Upper lobe of left lung (tissue), 6 donors: ENCODE data around the gene SECTM1. TPM values are rescaled to one million over a fixed set of nuclear protein-coding genes. Genes with fewer than 3 reads are reported as not detected.

Experiments used
- ATAC-seq, 2 donors: fragments of 200-7000 bp; cut with Tn5 transposase; one replicate each; pipeline ENCODE4 v1.9.1; 2022; ENCODE audit warnings: mild to moderate bottlenecking in 2 of 2, moderate library complexity in 2 of 2; ENCODE audit not compliant: low FRiP score in 2 of 2
- DNase-seq, 2 donors: peaks; one replicate each; pipeline ENCODE4 v3.0.0-alpha.2; 2019 to 2020
- H3K27ac ChIP-seq, 4 donors: fragments of 200-600 bp; sonication (generic); one replicate each; pipeline ENCODE4 v1.5.1; 2016 to 2019
- H3K27me3 ChIP-seq, 4 donors: fragments of 200-600 bp; sonication (generic); one replicate each; pipeline ENCODE4 v1.5.1; 2017 to 2019
- H3K36me3 ChIP-seq, 4 donors: fragments of 200-600 bp; sonication (generic); one replicate each; pipeline ENCODE4 v1.5.1; 2016 to 2019
- H3K4me1 ChIP-seq, 4 donors: fragments of 200-600 bp; sonication (generic); one replicate each; pipeline ENCODE4 v1.5.1; 2018 to 2019
- H3K4me3 ChIP-seq, 4 donors: fragments of 200-600 bp; sonication (generic); one replicate each; pipeline ENCODE4 v1.5.1; 2017 to 2019; ENCODE audit warnings: mild to moderate bottlenecking in 2 of 4, moderate library complexity in 1 of 4
- H3K9me3 ChIP-seq, 4 donors: fragments of 200-600 bp; sonication (generic); one replicate each; pipeline ENCODE4 v1.5.1; 2018 to 2019
- EP300 ChIP-seq, 4 donors: sonication (generic); formaldehyde crosslinking; IDR thresholded peaks; one replicate each; pipeline ENCODE4 v1.5.1; 2017; ENCODE audit warnings: antibody characterized with exemption in 4 of 4, control low read depth in 2 of 4
- POLR2A ChIP-seq, 4 donors: fragments of 450-650 bp; IDR thresholded peaks; one replicate each; pipeline ENCODE4 v1.5.1; 2016 to 2017; ENCODE audit warnings: antibody characterized with exemption in 4 of 4, mild to moderate bottlenecking in 2 of 4
- POLR2AphosphoS5 ChIP-seq, 2 donors: sonication (generic); formaldehyde crosslinking; IDR thresholded peaks; one replicate each; pipeline ENCODE4 v1.5.1; 2017; ENCODE audit warnings: antibody characterized with exemption in 2 of 2
- WGBS, 2 donors: methylation state at CpG; one replicate each; pipeline ENCODE4 v1.1.5; 2017 to 2018; 5-methylcytosine and 5-hydroxymethylcytosine counted together
- total RNA-seq, 6 donors: library from RNA; depleted of rRNA in 4 of 6; stranded (reverse); fragments of >200 nt in 4 of 6; gene quantifications; one replicate each; pipeline versions ENCODE4 v1.1.0 to v1.2.1, GENCODE V29; 2016 to 2021
- TF ChIP-seq, protein P1 (sequence below), 6 experiments: fragments of 450-650 bp in 4 of 6; fragments of 200-600 bp in 2 of 6; sonication (generic) in 2 of 6; IDR thresholded peaks; one replicate each; pipeline ENCODE4 v1.5.1; 2016 to 2019; ENCODE audit warnings: antibody characterized with exemption in 6 of 6
- donor health status: DM: no; HTN: no; CAD: no; lungs with moderate emphysema.
- donor health status: DM: no; HTN: yes; CAD: no; lungs with severe emphysema.

SECTM1 gene
- total RNA-seq, 6 donors from 2014 or later: 17.8 to 50.4 (median 36.2) TPM

DNA sequence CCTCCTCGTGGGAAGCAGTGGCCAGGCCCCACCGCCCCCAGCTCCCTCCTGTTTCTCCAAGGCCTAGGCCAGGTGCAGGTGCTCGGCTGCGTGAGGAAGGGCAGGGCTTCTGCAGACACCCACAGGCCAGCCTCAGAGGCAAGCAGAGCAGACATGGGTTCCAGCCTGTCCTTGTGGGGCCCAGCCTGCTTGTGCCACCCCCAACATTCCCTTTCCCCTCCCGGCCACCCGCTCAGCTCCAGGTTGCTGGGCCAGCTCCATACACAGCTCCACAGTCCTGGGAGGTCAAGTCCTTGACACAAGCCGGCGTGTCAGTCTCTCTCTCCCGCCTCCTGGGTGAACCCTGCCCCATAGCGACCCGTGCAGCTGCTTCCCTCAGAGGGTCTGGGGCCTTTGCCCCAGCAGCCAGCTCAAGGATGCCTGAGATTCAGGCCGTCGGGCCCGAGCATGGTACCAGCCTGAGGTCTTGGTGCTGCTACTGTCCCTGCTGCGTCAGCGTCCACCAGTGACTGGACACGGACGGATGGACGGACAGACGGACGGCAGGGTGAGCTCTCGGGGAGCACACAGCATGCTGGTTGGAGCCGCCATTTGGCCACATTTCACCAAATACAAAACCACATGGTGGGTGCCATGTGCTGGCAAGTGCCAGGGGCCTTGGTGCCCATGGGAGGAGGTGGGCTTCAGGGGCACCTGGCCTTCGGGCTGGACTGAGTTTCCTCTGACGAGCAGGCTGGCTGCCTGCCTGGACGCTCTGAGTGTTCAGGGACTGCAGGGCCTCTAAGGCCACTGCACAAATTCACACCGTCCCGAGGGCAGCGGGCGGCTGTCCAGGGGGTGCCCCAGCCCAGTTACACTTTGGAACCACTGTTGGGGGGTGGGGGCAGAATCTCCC is 8.0 kb downstream of the SECTM1 start:
- no peak for ATAC-seq
- TF ChIP-seq, protein P1, sequence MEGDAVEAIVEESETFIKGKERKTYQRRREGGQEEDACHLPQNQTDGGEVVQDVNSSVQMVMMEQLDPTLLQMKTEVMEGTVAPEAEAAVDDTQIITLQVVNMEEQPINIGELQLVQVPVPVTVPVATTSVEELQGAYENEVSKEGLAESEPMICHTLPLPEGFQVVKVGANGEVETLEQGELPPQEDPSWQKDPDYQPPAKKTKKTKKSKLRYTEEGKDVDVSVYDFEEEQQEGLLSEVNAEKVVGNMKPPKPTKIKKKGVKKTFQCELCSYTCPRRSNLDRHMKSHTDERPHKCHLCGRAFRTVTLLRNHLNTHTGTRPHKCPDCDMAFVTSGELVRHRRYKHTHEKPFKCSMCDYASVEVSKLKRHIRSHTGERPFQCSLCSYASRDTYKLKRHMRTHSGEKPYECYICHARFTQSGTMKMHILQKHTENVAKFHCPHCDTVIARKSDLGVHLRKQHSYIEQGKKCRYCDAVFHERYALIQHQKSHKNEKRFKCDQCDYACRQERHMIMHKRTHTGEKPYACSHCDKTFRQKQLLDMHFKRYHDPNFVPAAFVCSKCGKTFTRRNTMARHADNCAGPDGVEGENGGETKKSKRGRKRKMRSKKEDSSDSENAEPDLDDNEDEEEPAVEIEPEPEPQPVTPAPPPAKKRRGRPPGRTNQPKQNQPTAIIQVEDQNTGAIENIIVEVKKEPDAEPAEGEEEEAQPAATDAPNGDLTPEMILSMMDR (IDR thresholded peaks at IDR 0.05): no peak
- TF ChIP-seq POLR2AphosphoS5 (IDR thresholded peaks at IDR 0.05): no peak
- no peak for TF ChIP-seq POLR2A (IDR thresholded peaks at IDR 0.05)
- TF ChIP-seq EP300 (IDR thresholded peaks at IDR 0.05): no peak
- peak in 1 of 2 donors; percentile 65 for DNase-seq
- H3K4me1 ChIP-seq: peaks cover 7 to 17% (median 12%) of the 10 kb centered on the region in 4 donors
- no peak overlapping the region for H3K4me3 ChIP-seq
- H3K36me3 ChIP-seq: peaks cover 0 to 3% (median 0%) of the 10 kb centered on the region in 4 donors
- 90 to 93% methylated on average over 17 to 28 of the region's 30 CpGs for WGBS, 2 donors
- H3K27me3 ChIP-seq: no peaks in the 10 kb centered on the region
- no peaks in the 10 kb centered on the region for H3K9me3 ChIP-seq
- no peak overlapping the region for H3K27ac ChIP-seq

DNA sequence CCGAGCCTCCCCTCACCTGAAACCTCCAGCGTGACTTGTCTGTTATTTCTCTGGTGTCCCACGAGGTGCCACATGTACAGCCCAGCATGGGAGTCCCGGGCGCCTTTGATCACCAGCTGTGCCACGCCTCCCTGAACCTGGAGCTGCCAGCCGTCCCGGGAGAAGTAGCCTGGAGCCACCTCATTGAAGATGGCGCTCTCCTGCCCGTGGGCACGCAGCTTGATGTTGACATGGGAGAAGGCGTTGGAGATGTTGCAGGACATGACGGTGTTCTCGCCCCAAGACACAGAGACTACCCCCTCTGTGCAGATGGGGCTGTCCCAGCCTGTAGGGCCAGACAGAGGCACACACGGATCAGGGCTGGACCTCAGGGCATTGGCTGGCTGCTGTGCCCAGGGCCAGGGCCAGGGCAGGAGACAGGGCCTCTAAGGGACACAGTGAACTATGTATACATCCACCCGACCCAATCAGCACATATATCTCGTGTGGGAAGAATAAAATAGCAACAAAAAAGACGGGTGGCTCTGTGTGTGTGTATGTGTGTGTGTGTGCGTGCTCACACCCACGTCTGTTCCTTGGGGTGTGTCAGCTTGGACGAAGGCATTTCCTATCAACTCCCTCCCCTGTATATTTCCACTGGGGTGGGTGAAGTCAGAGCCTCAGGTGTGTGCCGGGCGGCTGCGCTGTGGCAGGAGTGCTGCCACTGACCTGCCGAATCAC is 8.8 kb downstream of the SECTM1 start:
- H3K27me3 ChIP-seq: no peaks in the 10 kb centered on the region
- TF ChIP-seq POLR2A (IDR thresholded peaks at IDR 0.05): no peak
- TF ChIP-seq, protein P1 (IDR thresholded peaks at IDR 0.05): no peak
- no peak for TF ChIP-seq POLR2AphosphoS5 (IDR thresholded peaks at IDR 0.05)
- no peak for TF ChIP-seq EP300 (IDR thresholded peaks at IDR 0.05)
- DNase-seq: peak in 1 of 2 donors; percentile 50
- no peak overlapping the region for H3K27ac ChIP-seq
- no peak overlapping the region for H3K4me3 ChIP-seq
- H3K9me3 ChIP-seq: no peaks in the 10 kb centered on the region
- no peak for ATAC-seq
- peaks cover 0 to 3% (median 0%) of the 10 kb centered on the region in 4 donors for H3K36me3 ChIP-seq
- peaks cover 4 to 11% (median 7%) of the 10 kb centered on the region in 4 donors for H3K4me1 ChIP-seq
- 62 to 82% methylated on average over 18 to 25 of the region's 25 CpGs for WGBS, 2 donors

DNA sequence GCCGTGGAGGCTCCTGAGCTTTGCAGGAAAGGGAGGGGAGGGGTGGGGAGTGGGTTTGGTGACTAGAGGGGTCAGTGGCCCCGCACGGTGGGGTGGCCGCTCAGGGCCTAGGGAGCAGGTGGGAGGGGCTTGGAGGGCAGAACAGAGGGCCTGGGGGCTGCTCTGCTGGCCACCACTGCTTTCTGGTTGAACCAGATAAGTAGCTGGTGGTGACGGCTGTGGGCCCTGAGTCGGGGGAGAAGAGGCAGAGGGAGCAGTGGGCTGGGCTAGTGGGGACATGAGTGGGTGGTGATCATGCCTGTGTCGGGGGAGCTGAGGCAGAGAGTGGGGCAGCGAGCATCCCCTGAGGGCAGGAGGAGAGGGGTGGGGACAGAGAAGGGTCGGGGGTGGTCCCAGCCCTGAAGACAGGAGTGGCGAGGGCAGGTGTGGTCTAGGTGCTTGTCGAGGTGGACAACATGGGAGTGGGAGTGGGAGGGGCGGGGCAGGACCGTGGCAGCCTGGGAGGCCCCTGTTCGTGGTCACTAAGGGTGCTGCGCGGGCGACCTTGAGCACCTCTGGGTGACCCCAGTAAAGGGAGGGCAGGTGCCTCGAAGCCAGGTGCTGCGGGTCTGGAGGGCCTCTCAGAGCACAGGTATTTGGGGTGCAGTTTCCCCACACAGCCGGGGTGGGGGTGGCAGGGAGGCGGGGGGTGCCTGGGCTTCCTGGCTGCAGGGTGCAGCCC is 9.9 kb downstream of the SECTM1 start:
- TF ChIP-seq, protein P1 (IDR thresholded peaks at IDR 0.05): no peak
- TF ChIP-seq EP300 (IDR thresholded peaks at IDR 0.05) (no peak), POLR2AphosphoS5 (IDR thresholded peaks at IDR 0.05) (no peak)
- WGBS, 2 donors: 68 to 75% methylated on average over 16 to 21 of the region's 21 CpGs

DNA sequence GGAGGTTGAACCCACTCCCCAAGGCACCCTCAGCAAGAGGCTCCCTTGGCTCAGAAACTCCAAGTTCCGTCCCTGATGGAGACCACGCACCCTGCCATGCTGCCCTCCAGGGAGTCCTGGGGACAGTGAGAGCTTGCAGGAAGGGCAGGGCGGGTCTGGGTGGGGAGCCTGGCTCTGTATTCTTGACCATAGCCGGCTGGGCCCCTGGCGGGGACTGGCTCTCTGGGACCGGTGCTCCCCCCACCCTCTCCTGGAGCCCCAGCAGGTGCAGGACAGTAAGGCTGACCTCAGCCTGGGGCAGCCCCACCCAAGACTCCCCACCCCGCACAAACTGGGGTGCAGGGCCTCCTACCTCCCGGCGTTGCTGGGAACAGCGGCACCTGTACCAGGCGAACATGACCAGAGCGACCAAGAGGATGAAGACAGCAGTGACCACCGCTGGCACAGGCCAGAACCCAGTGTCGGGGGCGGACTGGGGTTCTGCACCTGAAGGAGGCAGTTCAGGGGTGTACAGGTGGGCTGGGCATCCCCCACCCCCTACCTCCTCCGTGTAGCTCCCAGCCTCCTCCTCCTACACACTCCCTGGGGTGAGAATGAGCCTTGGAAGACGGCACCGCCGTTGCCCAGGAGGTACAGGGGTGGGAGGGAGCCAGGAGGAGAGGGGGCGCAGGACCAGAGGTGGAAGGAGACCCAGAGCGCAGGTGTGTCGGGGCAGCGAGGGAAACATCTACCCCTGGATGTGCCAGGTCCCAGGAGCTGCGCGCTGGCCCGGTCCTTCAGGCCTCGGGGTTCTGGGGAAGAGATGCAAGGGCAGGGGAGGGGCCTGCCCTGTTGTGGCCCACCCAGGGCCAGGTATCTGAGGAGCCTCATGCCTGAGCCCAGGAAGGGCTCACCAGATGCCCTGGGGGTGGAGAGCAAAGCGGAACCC is 10.8 kb downstream of the SECTM1 start:
- Histone ChIP-seq H3K36me3 (peaks cover 0 to 3% (median 0%) of the 10 kb centered on the region in 4 donors), H3K27ac (no peak overlapping the region), H3K4me1 (peaks cover 4 to 11% (median 7%) of the 10 kb centered on the region in 4 donors), H3K9me3 (no peaks in the 10 kb centered on the region), H3K27me3 (no peaks in the 10 kb centered on the region), H3K4me3 (no peak overlapping the region)
- 88 to 89% methylated on average over 11 to 28 of the region's 28 CpGs for WGBS, 2 donors
- no peak for TF ChIP-seq POLR2A (IDR thresholded peaks at IDR 0.05)
- no peak for TF ChIP-seq POLR2AphosphoS5 (IDR thresholded peaks at IDR 0.05)
- no peak for TF ChIP-seq EP300 (IDR thresholded peaks at IDR 0.05)
- TF ChIP-seq, protein P1 (IDR thresholded peaks at IDR 0.05): no peak
- ATAC-seq (no peak), DNase-seq (peak in 1 of 2 donors; percentile 68)

More for the DNA sequence above, 9.9 kb downstream of the SECTM1 start:
- H3K36me3 ChIP-seq: peaks cover 0 to 3% (median 0%) of the 10 kb centered on the region in 4 donors
- no peaks in the 10 kb centered on the region for H3K27me3 ChIP-seq
- peaks cover 4 to 11% (median 7%) of the 10 kb centered on the region in 4 donors for H3K4me1 ChIP-seq
- H3K27ac ChIP-seq: no peak overlapping the region
- no peak overlapping the region for H3K4me3 ChIP-seq
- no peak for ATAC-seq
- peak in 1 of 2 donors; percentile 70 for DNase-seq
- H3K9me3 ChIP-seq: no peaks in the 10 kb centered on the region
